GM19467 (cell line): Measurements from ENCODE around the gene SMG6.

Experiments used
- ATAC-seq: cut with Tn5 transposase; IDR thresholded peaks from one replicate; pipeline ENCODE4 v1.9.1; 2021; ENCODE audit warnings: mild to moderate bottlenecking, moderate library complexity; ENCODE audit not compliant: unreplicated experiment

The SMG6 gene

DNA sequence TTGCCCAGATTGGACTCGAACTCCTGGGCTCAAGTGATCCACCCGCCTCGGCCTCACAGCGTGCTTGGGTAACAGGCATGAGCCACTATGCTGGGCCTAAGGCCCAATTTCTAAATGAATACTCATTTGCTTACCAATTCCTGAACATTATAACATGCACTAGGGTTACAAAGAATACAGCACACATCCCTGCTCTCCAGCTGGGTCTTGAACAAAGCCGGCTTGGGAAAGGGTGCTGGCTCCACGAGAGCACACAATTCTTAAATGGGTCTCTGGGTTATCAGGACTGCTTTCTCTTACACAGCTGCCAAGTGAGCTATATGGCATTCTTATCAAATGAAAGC, 190.3 kb downstream of the SMG6 start:
- no peak for ATAC-seq

DNA sequence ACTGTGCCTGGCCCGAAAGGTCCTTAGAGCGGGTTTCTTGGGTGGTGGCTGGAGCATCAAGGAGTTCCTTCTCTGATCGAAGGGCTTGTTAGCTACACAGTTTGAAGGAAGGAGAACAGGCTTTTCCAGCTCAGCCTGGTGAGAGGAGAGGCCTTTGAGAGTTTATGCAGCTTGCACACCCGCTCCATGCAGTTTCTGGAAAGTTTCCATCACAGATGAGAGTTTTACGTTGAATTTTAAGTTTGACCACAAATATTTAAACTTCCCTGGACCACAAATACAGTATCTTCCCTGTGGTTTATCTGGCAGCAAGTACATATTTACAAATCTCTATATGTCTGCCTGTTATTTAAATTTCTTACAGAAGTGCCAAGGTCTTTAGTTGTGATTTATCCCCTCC, 191.9 kb downstream of the SMG6 start:
- no peak for ATAC-seq

DNA sequence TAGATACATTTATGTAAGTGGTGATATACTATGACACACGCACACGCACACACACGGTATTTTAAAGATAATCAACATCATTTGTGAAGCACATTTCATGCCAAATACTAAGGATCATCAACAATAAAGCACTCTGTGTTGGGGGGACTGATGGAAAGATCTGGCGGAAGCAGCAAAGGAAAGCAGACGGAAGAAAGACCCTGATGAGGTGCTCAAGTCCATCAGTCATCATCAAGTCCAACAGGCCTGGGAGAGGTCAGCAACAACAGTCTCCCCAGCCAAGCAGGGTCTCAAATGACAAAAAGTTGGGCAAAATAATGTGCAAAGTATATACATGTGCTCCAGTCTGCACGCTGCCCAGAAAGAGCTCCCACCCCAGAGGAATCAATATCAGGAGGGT, 193.1 kb downstream of the SMG6 start:
- ATAC-seq, result no peak

DNA sequence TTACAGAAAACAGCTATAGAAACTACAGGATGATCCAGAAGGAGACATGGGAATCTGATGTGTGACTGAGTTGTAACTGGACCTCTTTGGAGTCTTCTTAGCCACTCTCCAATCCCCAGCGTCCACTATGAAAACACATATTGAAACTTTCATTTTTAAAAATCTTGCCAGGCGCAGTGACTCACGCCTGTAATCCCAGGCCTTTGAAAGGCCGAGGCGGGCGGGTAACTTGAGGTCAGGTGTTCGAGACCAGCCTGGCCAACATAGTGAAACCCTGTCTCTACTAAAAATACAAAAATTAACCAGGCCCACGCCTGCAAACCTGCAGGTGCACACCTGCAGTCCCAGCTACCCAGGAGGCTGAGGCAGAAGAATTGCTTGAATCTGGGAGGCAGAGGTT, 195.4 kb downstream of the SMG6 start:
- ATAC-seq, result no peak

DNA sequence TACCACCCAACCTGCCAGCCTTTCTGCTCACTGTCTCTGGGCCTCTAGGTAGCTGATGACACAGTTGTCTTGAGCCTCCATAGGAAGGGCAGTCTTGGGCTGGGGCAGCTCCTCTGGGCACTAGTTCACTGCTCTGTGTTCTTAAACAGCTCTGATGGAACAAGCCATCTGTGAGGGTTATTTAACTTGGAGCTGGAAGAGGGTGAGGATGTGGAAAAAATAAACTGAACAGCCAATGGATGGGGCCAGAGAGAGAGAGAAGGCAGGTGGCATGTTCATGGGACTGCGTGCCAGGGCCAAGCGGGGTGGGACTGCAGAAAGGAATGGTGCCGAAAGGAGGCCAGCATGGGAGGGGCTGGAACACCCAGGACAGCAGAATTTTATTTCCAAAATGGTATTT, 196.1 kb downstream of the SMG6 start:
- ATAC-seq, result no peak

DNA sequence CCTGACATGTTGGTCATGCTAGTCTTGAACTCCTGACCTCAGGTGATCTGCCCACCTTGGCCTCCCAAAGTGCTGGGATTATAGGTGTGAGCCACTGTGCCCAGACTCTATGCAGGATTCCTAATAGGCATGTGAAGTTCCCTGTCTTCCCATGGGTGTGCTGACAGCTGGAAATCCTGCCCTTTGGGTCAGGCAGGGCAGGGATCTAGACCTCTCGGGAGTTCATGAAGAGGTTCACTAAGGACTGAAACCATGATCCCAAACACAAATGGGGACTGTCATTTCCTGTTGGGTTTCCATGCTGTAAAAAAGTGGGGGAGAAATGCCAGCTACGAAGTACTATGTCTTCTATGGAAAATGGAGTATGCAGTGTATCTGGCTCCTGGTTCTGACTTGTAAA, 196.5 kb downstream of the SMG6 start:
- no peak for ATAC-seq

DNA sequence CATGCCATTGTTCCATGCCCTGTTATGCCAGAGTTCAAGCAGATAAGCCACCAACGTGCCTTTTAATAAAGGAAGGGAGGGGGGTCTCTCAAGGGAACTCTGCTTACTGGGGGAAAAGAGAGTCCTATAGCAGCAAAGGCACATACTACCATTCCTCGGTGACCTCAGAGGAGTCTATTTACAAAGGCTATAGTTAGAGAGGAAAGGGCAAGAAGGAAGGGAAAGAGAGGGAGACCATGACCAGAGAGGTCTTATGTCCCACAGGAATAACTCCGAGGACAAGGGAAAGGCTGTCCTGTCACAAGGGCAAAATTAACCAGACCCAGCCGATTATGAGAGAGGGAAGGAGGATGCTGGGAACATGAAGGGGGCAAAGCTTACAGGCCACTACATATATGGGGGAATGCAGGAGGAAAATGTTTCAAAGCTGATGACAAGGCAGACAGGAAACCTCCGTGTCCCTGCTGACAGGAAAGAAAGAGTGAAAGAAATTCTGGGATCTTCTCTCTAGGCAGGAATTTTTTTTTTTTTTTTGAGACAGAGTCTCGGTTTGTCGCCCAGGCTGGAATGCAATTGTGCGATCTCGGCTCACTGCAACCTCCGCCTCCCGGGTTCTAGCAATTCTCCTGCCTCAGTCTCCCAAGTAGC, 197.2 kb downstream of the SMG6 start:
- no peak for ATAC-seq

DNA sequence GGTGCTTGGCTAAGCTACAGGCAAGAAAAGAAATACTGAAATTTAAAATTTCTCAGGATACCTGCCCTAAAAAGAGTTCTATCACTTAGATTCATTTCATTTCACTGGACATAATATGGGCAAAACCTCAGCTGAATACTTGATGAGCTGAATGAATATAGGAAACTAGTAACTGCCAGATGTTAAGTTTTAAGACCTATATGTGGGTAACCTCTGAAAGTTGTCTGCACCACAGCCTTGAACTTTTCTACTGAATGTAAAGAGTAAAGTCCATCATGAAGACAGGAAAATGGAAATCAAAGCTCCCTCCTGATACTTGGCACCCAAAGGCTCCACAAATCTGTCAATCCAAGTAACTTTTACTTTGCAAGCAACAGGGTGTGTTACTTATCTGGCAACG, 197.9 kb downstream of the SMG6 start:
- no peak for ATAC-seq

DNA sequence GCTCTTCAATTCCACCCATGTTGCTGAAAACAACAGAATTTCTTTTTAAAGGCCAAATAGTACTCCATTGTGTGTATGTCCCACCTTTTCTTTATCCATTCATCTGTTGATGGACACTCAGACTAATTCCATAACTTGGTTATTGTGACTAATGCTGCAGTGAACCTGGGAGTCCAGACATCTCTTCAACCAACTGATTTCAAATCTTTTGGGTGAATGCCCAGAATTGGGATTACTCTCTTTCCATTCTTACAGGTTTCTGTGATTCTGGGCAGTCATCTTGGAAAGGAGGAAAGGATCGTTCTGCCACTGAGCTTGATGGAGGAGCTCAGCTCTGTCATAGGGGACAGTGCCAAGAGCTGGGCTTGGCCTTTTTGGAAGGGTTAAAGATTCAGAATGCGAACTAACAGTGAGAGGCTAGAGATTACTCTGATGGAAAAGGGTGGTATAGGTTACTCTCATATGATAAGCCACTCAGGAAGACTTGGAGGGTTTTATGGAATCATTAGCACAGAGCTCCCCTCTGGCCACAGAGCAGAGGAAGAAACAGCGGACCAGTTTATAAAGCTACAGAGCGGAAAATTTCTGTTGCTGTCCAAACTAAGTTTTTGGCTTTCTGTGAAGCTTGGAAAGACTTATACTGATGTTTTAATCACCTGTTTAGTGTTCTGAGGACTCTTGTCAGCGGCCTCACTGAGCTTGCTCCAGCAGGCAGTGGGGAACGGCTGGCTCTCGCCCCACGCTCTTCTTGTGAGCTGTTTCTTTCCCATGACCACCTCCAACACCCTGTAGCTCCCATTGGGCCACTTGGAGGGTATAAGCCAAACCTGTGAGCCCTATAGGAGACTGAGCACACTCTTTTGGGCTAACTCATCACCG, 200.4 kb downstream of the SMG6 start:
- ATAC-seq, result no peak

DNA sequence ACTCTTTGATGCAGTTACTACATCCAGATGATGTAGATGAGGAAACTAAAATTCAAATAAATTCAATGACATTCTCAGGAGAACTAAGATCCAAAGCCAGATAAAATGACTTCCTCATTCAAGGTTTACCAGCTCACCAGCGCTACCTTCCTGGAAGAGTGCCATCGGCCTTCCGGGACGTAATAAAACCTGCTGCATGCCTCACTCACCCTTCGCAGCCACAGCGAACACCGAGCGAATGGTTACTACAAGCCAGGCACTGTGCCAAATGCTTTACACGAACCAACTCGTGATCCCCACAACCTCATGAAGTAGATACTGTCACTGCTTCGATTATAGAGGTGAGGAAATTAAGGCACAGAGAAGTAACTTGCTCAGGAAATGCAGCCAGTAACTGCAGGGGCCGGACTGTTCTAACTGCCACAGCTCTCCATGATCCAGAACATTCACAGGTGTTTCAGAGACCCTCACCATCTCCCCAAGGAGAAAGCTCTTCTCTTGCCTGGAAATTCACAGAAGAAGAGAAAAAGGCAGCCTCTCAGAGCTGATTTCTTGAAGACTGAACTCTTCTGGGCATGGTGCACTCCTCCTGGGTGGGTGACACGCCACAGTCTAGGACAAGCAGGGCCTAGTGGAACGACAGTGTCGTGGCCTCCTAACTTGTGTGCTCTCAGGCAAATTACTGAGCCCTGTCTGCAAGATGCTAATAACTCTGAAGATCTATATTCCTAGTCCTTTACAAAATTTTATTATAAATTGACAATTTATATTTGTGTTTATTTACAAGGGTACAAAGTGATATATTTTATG, 201.9 kb downstream of the SMG6 start:
- ATAC-seq, result no peak

DNA sequence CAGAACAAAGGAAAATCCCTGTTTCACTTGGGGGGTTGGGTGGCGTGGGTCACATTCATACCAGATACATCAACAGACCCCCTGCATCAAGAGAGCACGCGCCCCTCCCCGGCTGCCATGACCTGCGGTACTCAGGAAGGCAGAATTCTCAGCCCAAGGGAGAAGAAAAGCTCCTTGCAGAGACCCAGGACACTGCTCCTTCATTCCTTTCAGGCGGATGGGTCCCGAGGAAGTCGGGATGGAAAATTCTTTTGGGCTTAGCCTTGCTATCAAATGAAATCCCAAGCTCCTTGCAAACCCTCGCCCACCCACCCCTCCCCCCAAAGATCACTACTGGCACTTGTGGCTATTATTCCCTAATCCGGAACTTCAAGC, 208.1 kb downstream of the SMG6 start:
- ATAC-seq, result no peak

DNA sequence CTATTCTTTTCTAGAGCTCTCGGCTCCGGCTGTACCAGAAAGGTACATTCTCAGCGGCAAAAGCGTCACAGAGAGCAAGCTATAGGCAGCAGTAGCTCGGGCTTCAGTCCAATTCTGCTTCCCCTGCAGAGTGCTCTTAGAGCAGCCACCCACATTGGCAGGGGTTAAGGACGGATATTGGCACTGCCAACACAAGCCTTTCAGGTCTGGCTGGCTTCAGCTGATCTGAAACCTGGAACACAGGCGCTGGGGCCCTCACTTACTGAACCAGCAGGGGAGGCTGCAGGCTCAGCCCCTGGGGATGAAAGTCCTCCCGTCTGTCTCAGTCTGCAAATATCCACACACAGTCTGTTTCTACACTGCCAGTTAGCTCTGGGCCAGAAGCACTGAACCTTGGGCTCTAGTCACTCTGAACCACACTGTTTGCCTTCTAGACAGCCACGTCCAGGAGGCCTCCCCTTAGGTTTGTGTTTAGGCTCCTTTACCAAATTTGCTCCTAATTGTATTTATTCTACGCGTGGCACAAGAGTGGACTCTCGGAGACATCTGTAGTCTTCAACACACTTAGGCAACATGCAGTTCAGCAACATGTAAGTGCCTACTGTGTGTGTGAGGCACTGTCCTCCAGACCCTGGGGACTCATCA, 208.6 kb downstream of the SMG6 start:
- no peak for ATAC-seq

DNA sequence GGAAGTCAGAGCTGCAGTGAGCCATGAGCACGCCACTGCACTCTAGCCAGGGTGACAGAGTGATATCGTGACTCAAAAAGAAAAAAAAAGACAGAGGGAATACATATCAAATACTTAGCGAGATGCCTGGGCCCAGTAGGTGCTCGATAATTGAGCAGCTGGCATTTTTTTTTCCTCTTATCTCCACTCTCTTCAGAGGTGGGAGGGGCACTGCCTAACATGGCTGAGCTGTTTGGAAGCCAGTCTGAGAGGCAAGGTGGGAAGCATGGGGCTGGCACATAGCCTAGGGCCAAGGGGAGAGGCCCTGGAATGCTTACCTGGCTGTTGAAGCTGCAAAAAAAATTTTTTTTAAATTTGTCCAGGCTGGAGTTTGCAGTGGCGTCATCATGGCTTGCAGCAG, 210.2 kb downstream of the SMG6 start:
- ATAC-seq, result no peak

DNA sequence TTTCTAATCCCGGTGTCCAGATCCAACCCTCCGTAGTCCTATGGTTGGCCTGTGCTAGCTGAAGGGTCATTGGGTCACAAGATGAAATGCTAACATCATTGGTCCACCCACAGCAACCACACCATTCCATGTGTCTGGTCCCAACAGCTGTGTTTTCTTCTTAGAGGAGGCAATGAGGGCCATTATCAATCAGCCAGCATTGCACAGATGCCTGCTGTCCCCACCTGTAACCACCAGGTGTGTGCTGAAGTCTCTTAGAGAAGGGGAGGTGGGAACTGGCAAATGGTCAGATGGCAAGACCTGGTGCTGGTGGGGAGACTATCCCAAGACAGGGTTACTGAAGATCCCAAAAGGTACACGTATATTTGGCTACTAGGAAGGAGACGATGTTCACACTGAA, 211.3 kb downstream of the SMG6 start:
- ATAC-seq, result no peak

DNA sequence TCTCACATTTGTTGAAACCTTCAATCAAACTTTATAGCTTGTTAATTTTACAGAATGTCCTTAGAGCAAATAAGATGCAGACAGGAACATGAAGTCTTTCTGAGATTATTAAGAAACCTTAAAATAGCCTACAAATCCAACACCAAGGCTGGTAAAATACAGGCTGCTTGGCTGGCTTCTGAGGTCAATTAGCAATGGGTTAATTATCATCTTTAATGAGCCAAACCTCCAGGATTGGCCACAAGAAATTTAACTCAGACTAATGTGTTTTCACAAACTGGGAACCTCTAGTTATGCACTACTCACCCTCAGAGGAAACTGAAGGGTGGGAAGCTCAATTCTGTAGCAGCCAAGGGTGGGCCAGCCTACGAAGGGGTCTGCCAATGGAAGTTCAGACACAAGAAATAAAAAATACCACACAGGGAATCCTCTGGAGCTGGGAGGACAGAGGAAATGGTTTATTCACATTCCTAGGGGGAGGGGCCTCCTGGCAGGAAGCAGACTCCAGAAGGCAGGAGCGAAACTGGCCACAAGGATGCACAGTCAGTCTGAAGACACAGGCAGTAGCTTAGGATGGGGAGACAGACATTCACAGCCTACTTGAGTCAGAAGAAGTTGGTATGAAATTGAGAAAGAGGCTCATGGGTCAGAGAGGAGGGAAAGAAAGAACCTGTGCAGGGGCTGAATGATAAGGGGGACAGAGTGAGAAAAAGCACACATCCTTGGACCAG, 212.6 kb downstream of the SMG6 start:
- no peak for ATAC-seq

DNA sequence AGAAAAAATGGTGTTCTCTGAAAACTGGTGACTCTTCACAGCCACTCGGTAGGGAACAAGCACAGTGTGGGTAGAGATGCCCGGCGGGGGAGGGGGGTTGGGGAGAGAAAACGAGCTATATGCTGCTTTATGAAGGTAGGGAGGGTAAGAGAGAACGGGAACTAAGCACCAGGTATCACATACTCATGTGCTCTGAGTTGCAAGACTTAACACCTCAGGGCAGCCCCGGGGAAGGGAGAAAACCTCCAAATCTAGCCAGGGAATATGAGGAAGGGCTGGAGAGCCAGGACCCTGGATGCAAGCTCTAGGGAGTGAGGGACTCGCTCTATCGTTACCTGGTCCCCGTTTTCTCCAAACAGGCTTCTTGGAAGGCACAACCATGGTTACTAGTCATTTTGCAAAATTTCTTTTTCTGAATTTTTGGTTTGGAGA, 213.4 kb downstream of the SMG6 start:
- no peak for ATAC-seq

DNA sequence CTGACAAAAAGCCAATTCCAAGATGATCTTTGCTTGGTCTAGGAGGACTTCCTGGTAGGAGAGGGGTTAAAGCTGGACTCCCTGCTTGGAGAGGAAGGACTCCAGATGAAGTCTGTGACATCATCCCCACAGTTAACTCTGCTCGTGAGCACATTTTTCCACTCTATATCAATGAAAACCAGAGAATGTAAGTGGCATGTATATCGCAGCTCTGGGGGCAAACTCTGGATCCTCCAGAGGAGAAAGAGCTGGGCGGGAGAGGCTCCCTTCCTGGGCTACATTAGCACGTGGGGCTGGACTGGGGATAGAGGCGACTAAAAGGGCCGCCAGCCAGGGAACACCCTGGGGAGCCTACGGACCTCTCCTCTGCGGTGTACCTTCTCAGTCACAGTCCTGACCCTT, 214.6 kb downstream of the SMG6 start:
- peak; percentile 22 for ATAC-seq

DNA sequence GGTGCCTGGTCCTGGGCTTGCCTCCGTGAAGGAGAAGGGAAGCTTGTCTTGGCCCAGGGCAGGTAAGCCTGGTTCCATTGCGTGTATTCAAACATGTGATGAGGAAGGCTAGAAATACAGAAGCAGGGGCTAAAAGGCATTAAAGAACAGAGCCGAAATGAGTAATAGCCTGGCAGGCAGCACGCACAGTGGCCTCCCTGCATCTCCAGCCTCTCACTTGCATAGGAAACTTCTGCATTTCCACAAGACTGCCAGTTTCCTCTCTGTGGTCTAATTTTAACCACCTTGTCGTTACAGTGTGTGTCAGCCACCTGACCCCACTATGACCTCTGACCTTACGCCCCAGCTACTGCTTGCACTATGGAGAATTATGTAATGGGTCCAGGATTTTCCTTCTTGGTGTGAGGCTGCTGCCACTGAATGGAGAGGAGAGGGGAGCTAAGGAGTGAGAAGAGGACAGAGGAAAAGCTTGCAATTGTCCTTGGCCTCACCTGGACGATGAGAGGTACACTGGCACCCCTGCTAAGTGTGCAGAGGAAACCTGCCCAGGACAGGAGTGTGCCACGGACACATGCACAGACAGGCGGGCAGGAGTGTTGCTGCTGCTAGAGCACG, 215.9 kb downstream of the SMG6 start:
- peak; percentile 37 for ATAC-seq

DNA sequence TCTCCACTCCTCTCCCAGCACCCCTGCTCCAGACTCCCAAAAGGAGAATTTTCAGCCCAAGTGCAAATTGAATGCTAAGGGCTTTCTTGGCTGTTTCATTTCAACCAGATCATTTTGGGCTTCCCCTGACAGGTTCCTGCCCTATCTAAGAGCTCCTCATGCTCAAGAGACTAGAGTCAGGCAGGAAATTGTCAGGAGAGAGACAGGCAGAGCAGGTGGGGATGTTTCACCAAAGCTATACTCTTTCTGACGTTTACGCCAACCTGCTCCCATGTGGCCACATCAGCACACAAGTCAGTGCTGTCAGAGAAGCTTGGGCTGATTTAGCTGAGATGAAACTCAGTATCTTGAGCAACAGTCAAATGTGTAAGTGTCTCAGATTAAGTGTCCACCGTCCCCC, 217.3 kb downstream of the SMG6 start:
- no peak for ATAC-seq

DNA sequence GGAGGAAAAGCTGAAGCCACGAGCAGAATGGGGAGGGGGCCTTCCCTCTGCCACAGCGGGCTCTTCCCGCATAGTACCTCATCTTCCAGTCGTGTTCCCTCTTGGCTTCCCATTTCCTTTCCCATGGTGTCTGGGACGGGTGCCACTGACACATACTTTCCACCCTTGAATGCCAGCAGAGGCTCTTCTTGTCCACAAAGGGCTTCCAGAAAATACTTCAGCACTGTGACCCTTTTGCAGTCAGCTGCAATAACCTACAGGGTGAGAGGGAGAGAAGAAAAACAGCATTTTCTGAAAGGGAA, 218.0 kb downstream of the SMG6 start:
- no peak for ATAC-seq
